HG03108 (cell line): ENCODE results near the gene CD53.

Experiments
- ATAC-seq: cut with Tn5 transposase; IDR thresholded peaks from one replicate; pipeline ENCODE4 v1.9.1; 2021; ENCODE audit warnings: moderate library complexity; ENCODE audit not compliant: unreplicated experiment

CD53 gene

GRCh38 chr1:110875216-110875731 is 2.3 kb downstream of the CD53 start:
- ATAC-seq, result peak; percentile 40

DNA sequence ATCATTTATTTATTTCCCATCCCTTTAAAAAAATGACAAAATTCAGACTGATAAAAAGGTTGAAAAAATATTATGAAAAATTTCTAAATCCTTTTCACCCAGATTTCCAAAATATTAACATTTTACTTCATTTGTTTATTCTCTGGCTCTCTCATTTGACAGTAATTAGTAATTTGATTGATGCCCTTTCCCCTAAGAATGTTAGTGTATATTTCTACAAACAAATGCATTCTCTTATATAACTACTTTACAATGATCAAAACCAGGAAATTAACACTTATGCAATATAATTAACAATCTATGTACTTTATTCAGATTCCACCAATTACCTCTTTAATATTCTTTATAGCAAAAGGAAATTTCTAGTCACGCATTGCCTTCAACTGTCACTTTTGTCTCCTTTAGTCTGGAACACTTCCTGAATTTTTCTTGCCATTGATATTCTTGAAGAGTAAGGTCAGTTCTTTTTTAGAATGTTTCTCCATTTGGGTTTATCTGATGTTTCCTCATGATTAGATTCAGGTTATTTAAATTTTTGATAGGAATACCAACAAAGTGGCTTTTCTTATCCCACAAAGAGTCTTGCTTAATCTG is 3.9 kb downstream of the CD53 start:
- ATAC-seq, result no peak

GRCh38 chr1:110877364-110877763 is 4.4 kb downstream of the CD53 start:
- ATAC-seq, result no peak

GRCh38 chr1:110877776-110878175 is 4.8 kb downstream of the CD53 start:
- ATAC-seq, result no peak

GRCh38 chr1:110878591-110878990 is 5.6 kb downstream of the CD53 start:
- no peak for ATAC-seq

DNA sequence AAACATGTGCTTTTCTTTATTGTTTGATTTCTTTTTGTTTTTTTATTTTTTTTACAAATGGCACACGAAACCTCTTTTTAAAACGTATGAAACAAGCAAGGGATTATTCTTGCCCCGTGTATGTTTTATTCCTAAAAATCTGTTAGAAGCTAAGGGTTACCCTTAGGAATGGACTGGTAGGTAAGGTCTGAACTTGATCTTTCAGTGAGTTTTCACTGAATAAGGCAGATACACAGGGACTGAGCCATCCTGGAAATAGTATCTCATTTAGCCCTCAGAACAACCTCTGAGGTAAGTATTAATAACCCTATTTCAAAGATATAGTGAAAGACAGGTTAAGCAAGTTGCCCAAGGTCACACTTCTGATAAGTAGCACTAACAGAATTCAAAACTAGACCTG is 6.0 kb downstream of the CD53 start:
- ATAC-seq, result no peak

DNA sequence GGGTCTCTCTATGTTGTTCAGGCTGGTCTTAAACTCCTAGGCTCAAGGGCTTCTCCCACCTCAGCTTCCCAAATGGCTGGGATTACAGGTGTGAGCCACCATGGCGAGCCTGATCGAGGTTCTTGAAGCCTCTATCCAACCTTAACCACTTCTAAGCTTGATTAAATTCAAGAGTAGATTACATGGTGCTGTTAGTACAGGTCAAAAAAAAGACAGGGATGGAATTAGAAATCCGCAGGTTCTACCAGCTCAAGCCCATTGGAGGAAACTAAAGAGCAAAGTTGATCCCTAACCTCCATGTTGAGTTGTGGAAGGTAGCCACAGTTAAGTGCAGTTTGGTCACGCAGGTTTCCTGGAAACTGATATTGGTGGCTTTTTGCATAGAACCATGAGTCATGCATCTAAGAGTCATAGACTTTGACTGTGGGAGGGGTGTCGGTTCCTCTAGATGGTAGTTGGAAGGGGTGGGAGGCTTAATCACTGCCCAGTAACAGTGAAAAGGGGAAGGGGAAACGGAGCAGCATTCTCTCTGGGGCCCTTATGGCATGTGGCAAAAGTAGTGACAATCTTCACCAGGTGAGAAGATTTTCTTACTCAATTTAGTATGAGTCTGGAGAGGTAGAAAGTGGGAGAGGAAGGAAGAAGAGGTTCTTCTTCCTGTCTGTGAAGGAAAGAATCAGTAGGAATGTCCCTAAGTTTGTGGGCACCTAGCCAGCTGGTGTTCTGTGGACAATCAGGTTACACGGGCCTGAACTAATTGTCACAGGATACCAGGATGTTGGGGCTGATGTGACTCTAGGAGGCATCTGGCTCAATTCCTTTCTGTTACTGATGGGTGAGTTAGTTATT is 7.0 kb downstream of the CD53 start:
- peak; percentile 49 for ATAC-seq

DNA sequence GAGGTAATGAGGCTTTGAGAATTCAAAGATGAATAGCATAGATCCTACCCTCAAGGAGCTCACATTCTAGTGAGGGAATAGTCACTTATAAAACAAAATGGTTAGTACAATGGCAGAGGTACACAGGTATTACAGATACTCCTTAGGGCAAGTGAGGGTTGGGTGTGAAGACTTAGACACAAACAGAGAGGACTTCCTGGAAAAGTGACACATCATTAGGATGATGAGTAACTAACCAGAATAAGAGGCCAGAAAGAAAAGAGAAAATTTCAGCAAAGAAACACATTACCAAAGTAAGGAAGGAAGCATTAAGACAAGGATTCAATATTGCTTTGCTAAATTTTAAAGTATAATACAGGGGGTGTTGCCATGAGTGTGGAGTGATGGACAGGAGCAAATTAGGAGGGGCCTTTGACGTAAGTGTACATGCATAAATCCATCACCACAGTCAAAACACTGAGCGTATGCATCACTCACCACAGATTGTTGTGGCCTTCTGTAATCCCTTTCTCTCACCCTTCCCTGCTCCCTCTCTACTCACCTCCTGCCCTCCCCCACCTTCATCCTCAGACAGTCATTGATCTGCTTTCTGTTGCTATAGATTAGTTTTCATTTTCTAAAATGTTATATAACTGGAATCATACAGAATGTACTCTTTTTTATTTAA is 7.9 kb downstream of the CD53 start:
- no peak for ATAC-seq

DNA sequence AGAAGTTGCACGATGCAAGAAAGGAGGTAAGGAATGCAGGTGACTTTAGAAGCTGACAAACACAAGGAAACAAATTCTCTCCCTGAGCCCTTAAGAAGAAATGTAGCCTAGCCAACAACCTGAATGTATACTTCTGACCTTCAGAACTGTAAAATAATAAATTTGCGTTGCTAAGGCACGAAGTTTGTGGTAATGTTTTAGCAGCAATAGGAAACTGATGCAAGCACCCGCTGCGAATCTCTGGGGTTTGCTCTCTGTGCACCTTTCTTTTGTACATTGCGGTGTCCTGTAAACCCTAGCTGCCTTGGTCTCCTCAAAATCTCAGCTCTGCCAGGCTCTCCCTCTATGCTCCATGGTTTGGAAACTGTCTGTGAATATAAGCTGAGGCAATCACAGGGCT is 15.1 kb downstream of the CD53 start:
- no peak for ATAC-seq

- ATAC-seq, result no peak
These were observed 15.7 kb downstream of the CD53 start for GRCh38 chr1:110888641-110889040.

DNA sequence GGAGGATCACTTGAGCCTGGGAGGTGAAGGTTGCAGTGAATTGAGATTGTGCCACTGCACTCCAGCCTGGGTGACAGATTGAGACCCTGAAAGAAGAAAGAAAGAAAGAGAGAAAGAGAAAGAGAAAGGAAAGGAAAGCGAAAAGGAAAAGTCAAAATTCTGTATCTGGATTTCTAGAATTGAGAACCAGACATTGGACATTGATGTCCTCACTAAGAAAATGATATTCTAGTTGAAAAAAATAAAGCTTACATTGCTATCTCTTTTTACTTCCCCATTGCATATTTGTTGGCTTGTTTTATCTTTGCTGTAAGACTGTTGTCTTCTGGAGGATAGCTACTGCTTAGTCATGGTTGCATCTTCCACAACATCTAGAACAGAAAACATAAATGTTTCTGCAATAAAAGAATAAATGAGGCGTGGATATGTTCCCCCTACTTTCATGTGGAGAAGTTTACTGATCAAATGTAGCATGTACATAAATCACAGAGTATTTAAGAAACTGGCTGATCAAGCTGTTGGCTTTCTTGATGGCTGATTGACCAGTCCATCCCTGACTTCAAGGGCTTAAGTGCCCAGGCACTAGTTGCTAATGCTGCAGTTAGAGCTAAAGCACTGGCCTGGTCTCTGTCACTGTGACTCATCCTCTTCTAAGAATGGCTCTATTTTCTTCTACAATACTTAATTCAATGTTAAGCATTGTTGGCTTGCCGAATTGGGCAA is 17.7 kb downstream of the CD53 start:
- ATAC-seq, result no peak

- no peak for ATAC-seq
These were observed 21.1 kb downstream of the CD53 start for GRCh38 chr1:110893908-110894490.

GRCh38 chr1:110896090-110896489 is 23.1 kb downstream of the CD53 start:
- ATAC-seq, result no peak

GRCh38 chr1:110897681-110898080 is 24.7 kb downstream of the CD53 start:
- ATAC-seq, result no peak

- no peak for ATAC-seq
These were observed 25.9 kb downstream of the CD53 start for GRCh38 chr1:110898734-110899457.

- ATAC-seq, result no peak
These were observed 26.5 kb downstream of the CD53 start for GRCh38 chr1:110899458-110899843.

DNA sequence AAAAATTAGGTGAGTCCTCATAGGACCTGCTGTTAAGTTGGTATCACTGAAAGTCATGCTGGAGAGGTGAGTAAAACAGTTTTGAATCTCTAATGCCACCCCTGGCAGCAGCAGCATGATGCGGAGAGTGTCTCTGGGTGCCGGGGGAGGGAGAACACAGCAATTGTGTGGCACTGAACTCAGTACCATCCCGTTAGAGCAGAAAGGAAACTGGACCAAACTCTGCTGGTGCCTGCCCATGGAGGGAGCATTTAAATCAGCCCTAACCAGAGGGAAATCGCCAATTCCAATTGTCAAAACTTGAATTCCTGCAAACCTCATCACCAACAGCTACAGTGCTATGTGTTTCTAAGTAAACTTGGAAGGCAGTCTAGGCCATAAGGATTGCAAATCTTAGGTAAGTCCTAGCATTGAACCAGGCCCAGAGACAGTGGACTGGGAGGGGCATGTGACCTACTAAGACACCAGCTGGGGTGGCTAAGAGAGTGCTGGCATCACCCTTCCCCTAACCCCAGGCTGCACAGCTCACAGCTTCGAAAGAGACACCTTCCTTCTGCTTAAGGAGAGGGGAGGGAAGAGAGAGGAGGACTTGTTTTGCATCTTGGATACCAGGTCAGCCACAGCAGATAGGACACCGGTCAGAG is 30.0 kb downstream of the CD53 start:
- no peak for ATAC-seq

- no peak for ATAC-seq
These were observed 31.0 kb downstream of the CD53 start for GRCh38 chr1:110903853-110904500.

DNA sequence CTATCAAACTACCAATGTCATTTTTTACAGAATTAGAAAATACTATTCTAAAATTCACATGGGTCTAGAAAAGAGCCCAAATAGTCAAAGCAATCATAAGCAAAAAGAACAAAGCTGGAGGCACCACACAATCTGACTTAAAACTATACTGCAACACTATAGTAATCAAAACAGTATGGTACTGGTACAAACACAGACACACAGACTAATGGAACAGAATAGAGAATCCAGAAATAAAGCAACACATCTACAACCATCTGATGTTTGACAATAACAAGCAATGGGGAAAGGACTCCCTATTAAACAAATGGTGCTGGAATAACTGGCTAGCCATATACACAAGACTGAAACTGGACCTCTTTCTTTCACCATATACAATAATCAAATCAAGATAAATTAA is 39.8 kb downstream of the CD53 start:
- no peak for ATAC-seq
